Calu3 (cell line): ENCODE data around the gene APBB1. TPM values are rescaled to one million over a fixed set of nuclear protein-coding genes. Genes with fewer than 3 reads are reported as not detected.

Source experiments
- BruUV-seq: library from RNA; stranded (reverse); fragments of 400-500 nt; replicated peaks from 2 replicates; lab custom pipeline; 2021; lab: Mats Ljungman, UMichigan
- CTCF ChIA-PET: fragments of 300-600 bp; sonication (Branson Sonifier 250); formaldehyde crosslinking; loops from one replicate; lab custom pipeline; 2022; ENCODE audit warnings: antibody characterized with exemption; lab: Charles Lee
- DNase-seq: peaks from one replicate; pipeline ENCODE4 v3.0.0; 2022
- H3K27ac Mint-ChIP-seq: one replicate; pipeline ENCODE4 v1.8.0; 2022; ENCODE audit warnings: mixed read lengths; ENCODE audit not compliant: unreplicated experiment
- H3K27me3 Mint-ChIP-seq: one replicate; pipeline ENCODE4 v1.8.0; 2022; ENCODE audit warnings: mixed read lengths; ENCODE audit not compliant: unreplicated experiment
- H3K36me3 Mint-ChIP-seq: one replicate; pipeline ENCODE4 v1.8.0; 2022; ENCODE audit warnings: mild to moderate bottlenecking, moderate library complexity, mixed read lengths; ENCODE audit not compliant: insufficient read depth, unreplicated experiment
- H3K4me1 Mint-ChIP-seq: one replicate; pipeline ENCODE4 v1.8.0; 2022; ENCODE audit warnings: mild to moderate bottlenecking, low read depth, mixed read lengths; ENCODE audit not compliant: unreplicated experiment
- H3K4me3 Mint-ChIP-seq: one replicate; pipeline ENCODE4 v1.8.0; 2022; ENCODE audit warnings: mild to moderate bottlenecking, low read depth, moderate library complexity, mixed read lengths; ENCODE audit not compliant: unreplicated experiment
- H3K9me3 Mint-ChIP-seq: one replicate; pipeline ENCODE4 v1.8.0; 2022; ENCODE audit warnings: low read depth, mixed read lengths; ENCODE audit not compliant: unreplicated experiment
- intact Hi-C: fragments of 100-400 bp; cut with micrococcal nuclease; formaldehyde crosslinking; loops from one replicate; pipeline ENCODE4 v1.10.0; 2022; ENCODE audit not compliant: unreplicated experiment
- total RNA-seq: library from RNA; stranded (reverse); gene quantifications from 2 replicates; pipeline ENCODE4 v1.2.3, GENCODE V29; 2022
- TF ChIP-seq, protein P1 (sequence below): fragments of 200-600 bp; IDR thresholded peaks from one replicate; pipeline ENCODE4 v1.8.0; 2022; ENCODE audit warnings: antibody characterized with exemption; ENCODE audit not compliant: unreplicated experiment

The APBB1 gene
- total RNA-seq, 1 experiment from 2014 or later, result 2.8 TPM

DNA sequence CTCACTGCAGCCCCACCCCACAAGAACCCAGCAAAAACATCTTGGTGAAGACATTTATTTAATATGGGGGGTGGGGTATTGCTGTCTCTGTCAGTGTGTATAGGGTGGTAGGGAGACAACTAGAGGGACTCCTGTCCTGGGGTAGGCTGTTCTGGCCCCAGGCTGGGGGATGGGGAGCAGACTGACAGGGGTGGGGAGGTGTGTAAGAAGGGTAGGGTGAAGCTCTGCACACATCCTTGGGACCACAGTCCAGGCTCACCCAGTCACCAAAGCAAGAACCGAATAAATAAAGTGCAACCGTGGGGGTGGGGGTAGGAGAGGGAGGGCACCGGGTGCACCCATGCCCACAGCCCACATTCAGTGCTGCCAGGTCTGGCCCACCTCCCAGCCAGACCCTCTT lies 29.7 kb upstream of the APBB1 start:
- no peak overlapping the region for H3K27ac Mint-ChIP-seq
- no peaks in the 10 kb centered on the region for H3K9me3 Mint-ChIP-seq
- no peak for DNase-seq
- H3K36me3 Mint-ChIP-seq, result no peaks in the 10 kb centered on the region
- CTCF ChIA-PET, result interaction anchor here (0.6 kb wide), 1 partner anchor 30 kb away, joined by 4 read pairs; no protein-coding TSS in a partner anchor
- no peaks in the 10 kb centered on the region for H3K4me1 Mint-ChIP-seq
- TF ChIP-seq, protein P1, sequence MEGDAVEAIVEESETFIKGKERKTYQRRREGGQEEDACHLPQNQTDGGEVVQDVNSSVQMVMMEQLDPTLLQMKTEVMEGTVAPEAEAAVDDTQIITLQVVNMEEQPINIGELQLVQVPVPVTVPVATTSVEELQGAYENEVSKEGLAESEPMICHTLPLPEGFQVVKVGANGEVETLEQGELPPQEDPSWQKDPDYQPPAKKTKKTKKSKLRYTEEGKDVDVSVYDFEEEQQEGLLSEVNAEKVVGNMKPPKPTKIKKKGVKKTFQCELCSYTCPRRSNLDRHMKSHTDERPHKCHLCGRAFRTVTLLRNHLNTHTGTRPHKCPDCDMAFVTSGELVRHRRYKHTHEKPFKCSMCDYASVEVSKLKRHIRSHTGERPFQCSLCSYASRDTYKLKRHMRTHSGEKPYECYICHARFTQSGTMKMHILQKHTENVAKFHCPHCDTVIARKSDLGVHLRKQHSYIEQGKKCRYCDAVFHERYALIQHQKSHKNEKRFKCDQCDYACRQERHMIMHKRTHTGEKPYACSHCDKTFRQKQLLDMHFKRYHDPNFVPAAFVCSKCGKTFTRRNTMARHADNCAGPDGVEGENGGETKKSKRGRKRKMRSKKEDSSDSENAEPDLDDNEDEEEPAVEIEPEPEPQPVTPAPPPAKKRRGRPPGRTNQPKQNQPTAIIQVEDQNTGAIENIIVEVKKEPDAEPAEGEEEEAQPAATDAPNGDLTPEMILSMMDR, result no peak
- no peaks in the 10 kb centered on the region for H3K27me3 Mint-ChIP-seq
- intact Hi-C loops, result no loop called here
- no TSS peak for BruUV-seq
- H3K4me3 Mint-ChIP-seq, result no peak overlapping the region

DNA sequence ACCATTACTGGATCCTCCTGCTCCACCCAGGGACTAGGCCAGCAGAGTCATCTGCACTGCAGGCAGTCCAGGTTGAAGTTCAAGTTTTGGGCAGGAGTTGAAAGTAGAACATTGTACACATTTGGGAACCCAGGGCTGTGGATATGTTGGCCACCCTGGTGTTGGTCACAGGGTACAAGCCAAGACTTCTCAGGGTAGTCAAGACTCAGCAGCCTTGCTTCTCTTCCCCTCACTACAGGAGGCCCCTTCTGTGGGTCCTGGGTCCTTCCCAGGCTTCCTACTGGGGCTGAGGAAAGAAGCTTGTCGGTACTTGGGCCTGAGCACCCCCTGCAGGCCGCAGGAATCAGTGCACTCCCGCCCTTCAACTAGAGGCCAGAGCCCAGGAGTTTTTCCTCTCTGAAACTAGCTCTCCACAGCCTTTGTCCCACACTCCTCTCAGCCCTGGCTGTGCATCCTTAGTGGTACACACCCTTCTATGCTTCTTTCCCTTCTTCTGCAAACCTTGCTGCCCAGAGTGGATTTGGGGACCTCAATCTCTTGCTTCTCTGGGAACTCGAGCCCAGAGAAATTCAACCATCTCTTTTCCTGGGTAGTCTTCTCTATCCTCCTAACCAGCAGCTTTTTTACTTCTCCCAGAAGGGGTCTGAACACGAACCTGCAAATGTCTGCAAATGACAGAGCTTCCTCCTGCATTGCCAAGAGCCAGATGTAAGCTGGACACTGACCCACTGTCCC lies 24.5 kb upstream of the APBB1 start:
- Mint-ChIP-seq H3K9me3 (no peaks in the 10 kb centered on the region), H3K36me3 (no peaks in the 10 kb centered on the region), H3K4me1 (no peaks in the 10 kb centered on the region), H3K27ac (no peak overlapping the region), H3K4me3 (no peak overlapping the region), H3K27me3 (no peaks in the 10 kb centered on the region)
- intact Hi-C loops, result loop anchor here (1.0 kb wide), 1 partner anchor 64 kb away; no protein-coding TSS in a partner anchor
- TF ChIP-seq, protein P1, result peak; percentile 65
- CTCF ChIA-PET, result interaction anchor here (0.6 to 6.2 kb wide), 9 partner anchors 24 to 88 kb away, joined by 3 to 108 read pairs (median 4); partner anchors contain the start of genes APBB1 and SMPD1
- no TSS peak for BruUV-seq
- DNase-seq, result peak; percentile 61

DNA sequence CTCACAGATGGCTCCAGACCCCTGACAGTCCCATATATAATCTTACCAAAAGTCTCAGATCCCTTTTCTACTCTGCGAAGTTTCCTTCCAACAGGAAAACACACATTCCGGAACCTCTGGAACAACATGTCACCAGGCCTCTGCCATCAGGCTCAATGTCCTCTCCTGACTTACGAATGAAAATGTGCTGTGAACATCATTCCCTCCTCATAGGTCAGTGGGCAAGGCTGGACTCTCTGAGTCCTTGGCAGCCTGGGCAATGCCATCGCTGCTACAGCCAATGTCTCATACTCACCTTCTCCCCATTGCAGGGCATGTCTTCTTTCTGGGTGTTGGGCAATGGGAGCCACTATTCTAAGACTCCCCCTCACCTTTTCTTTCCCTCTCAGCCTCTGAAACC lies 23.5 kb upstream of the APBB1 start:
- intact Hi-C loops, result no loop called here
- Mint-ChIP-seq H3K27ac (no peak overlapping the region), H3K9me3 (no peaks in the 10 kb centered on the region), H3K27me3 (no peaks in the 10 kb centered on the region), H3K4me1 (no peaks in the 10 kb centered on the region), H3K4me3 (no peak overlapping the region), H3K36me3 (no peaks in the 10 kb centered on the region)
- DNase-seq, result no peak
- BruUV-seq, result no TSS peak
- TF ChIP-seq, protein P1, result no peak
- CTCF ChIA-PET, result interaction anchor here (1.4 to 6.2 kb wide), 2 partner anchors 64 to 89 kb away, joined by 3 to 108 read pairs; no protein-coding TSS in a partner anchor

DNA sequence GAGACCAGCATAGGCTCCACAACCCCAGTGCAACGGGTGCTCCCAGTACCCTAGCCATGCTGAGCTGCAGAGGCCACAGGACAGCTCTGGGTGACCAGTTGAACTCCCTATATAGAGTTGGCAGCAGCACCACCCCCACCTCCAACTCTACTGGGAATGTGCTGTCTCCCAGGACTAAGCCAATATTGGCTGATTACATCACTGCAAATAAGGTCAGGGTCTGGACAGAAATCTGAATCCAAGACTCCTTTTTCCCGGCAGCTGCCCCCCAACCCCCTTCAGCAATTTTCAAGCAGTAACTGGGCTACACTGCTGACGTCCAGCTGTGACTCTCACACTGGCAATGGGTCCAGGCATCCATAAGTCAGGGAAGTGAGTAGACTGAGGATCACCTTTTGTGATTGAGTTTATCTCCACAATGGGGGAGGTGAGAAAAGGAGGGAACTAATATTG lies 22.0 kb upstream of the APBB1 start, which contains the start of gene HPX:
TSS of gene HPX (minus strand) at position 82 of the 453 bp plus-strand sequence. CDS start at position 58, 24 bp downstream.
- CTCF ChIA-PET, result interaction anchor here (0.6 to 6.2 kb wide), 2 partner anchors 63 to 218 kb away, joined by 3 to 108 read pairs; no protein-coding TSS in a partner anchor
- no peaks in the 10 kb centered on the region for H3K9me3 Mint-ChIP-seq
- no peak for DNase-seq
- no TSS peak for BruUV-seq
- intact Hi-C loops, result no loop called here
- no peaks in the 10 kb centered on the region for H3K27me3 Mint-ChIP-seq
- no peak within 1 kb of the TSS for H3K4me3 Mint-ChIP-seq
- H3K27ac Mint-ChIP-seq, result no peak within 1 kb of the TSS
- no peaks in the 10 kb centered on the region for H3K36me3 Mint-ChIP-seq
- H3K4me1 Mint-ChIP-seq, result no peaks in the 10 kb centered on the region
- TF ChIP-seq, protein P1, result no peak
